HG02798 (cell line): ENCODE measurements around the gene MAPKAPK3.

Experiments used
- ATAC-seq: cut with Tn5 transposase; IDR thresholded peaks from one replicate; pipeline ENCODE4 v1.9.1; 2021; ENCODE audit warnings: mild to moderate bottlenecking; ENCODE audit not compliant: unreplicated experiment, poor library complexity

The MAPKAPK3 gene

GRCh38 chr3:50624634-50625033, 7.7 kb downstream of the MAPKAPK3 start:
- no peak for ATAC-seq

- no peak for ATAC-seq
Observed at GRCh38 chr3:50625231-50626182, 8.6 kb downstream of the MAPKAPK3 start.

GRCh38 chr3:50626401-50626800, 9.4 kb downstream of the MAPKAPK3 start:
- no peak for ATAC-seq

- no peak for ATAC-seq
Observed at GRCh38 chr3:50627407-50628051, 10.6 kb downstream of the MAPKAPK3 start.

GRCh38 chr3:50628601-50629000, 11.7 kb downstream of the MAPKAPK3 start:
- ATAC-seq = no peak

- no peak for ATAC-seq
Observed at GRCh38 chr3:50630394-50630793, 13.4 kb downstream of the MAPKAPK3 start.

GRCh38 chr3:50630877-50631276, 13.9 kb downstream of the MAPKAPK3 start:
- no peak for ATAC-seq

GRCh38 chr3:50632450-50632849, 15.5 kb downstream of the MAPKAPK3 start:
- no peak for ATAC-seq

GRCh38 chr3:50633230-50633790, 16.4 kb downstream of the MAPKAPK3 start:
- no peak for ATAC-seq

- ATAC-seq = no peak
Observed at GRCh38 chr3:50635066-50635465, 18.1 kb downstream of the MAPKAPK3 start.

- no peak for ATAC-seq
Observed at GRCh38 chr3:50637011-50637410, 20.1 kb downstream of the MAPKAPK3 start.

- ATAC-seq = no peak
Observed at GRCh38 chr3:50637945-50638344, 21.0 kb downstream of the MAPKAPK3 start.

- no peak for ATAC-seq
Observed at GRCh38 chr3:50639055-50639494, 22.1 kb downstream of the MAPKAPK3 start.

GRCh38 chr3:50642382-50642781, 25.4 kb downstream of the MAPKAPK3 start:
- ATAC-seq = no peak

- ATAC-seq = no peak
Observed at GRCh38 chr3:50644561-50644960, 27.6 kb downstream of the MAPKAPK3 start.

GRCh38 chr3:50645378-50645777, 28.4 kb downstream of the MAPKAPK3 start:
- no peak for ATAC-seq

GRCh38 chr3:50648313-50648712, 31.4 kb downstream of the MAPKAPK3 start:
- ATAC-seq = no peak

GRCh38 chr3:50648944-50649343, 32.0 kb downstream of the MAPKAPK3 start:
- ATAC-seq = no peak

- no peak for ATAC-seq
Observed at GRCh38 chr3:50649451-50649931, 32.5 kb downstream of the MAPKAPK3 start.

GRCh38 chr3:50650018-50650417, 33.1 kb downstream of the MAPKAPK3 start:
- no peak for ATAC-seq

- ATAC-seq = no peak
Observed at GRCh38 chr3:50651445-50651844, 34.5 kb downstream of the MAPKAPK3 start.
